ENCODE results near the gene PGAP2.

DNA sequence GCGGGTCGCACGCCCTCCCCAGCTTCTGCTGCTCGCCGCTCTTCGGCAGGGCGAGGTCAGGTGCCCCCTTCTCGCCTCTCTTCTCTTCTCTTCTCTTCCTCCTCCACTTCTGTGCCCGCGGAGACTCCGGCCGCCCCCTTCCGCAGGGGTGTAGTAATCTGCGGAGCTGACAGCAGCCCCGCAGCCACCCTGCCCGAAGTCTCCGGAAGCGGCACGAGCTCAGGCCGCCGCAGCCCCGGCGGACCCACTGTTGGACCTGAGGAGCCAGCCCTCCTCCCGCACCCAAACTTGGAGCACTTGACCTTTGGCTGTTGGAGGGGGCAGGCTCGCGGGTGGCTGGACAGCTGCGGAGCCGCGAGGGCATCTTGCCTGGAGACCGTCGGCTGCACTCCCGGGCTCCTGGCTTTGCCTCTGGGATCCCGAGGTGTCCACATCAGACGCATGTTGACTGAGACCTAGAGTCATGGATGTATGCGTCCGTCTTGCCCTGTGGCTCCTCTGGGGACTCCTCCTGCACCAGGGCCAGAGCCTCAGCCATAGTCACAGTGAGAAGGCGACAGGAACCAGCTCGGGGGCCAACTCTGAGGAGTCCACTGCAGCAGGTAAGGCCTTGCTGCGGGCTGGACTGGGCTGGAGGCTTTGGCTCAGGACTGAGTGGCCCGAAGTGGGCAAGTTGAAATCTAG is 47.6 kb downstream of the PGAP2 start:
- TF ChIP-seq, protein P1, sequence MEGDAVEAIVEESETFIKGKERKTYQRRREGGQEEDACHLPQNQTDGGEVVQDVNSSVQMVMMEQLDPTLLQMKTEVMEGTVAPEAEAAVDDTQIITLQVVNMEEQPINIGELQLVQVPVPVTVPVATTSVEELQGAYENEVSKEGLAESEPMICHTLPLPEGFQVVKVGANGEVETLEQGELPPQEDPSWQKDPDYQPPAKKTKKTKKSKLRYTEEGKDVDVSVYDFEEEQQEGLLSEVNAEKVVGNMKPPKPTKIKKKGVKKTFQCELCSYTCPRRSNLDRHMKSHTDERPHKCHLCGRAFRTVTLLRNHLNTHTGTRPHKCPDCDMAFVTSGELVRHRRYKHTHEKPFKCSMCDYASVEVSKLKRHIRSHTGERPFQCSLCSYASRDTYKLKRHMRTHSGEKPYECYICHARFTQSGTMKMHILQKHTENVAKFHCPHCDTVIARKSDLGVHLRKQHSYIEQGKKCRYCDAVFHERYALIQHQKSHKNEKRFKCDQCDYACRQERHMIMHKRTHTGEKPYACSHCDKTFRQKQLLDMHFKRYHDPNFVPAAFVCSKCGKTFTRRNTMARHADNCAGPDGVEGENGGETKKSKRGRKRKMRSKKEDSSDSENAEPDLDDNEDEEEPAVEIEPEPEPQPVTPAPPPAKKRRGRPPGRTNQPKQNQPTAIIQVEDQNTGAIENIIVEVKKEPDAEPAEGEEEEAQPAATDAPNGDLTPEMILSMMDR (conservative IDR thresholded peaks at IDR 0.05; ENCODE audit: low read depth in 2 of 2) = no peak
- TF ChIP-seq CREB1 (CRISPR knock-in tag; IDR thresholded peaks at IDR 0.05; ENCODE audit: low read depth) = no peak
